DMS 273 (cell line): Measurements from ENCODE around the gene INTS15.
A peak's percentile ranks its signal among the peaks of the same experiment; 100 is the strongest.
"Not testable (repeated sequence)": the region's sequence is repeated elsewhere in the genome, so short reads cannot be mapped to it uniquely, and the experiment has no call there.

ENCODE experiments used
- DNase-seq: peaks from one replicate; lab custom pipeline; 2025; ENCODE audit not compliant: unreplicated experiment; lab: John Stamatoyannopoulos, UW

Gene INTS15

GRCh38 chr7:6616854-6617643, 27.2 kb downstream of the INTS15 start:
- no peak for DNase-seq

- DNase-seq = no peak
Observed at GRCh38 chr7:6618621-6619020, 28.8 kb downstream of the INTS15 start.

GRCh38 chr7:6619961-6620360, 30.1 kb downstream of the INTS15 start:
- DNase-seq = no peak

- peak; percentile 56 for DNase-seq
Observed at GRCh38 chr7:6621195-6622133, 31.6 kb downstream of the INTS15 start.

GRCh38 chr7:6622134-6622710, 32.4 kb downstream of the INTS15 start:
- DNase-seq = no peak

DNA sequence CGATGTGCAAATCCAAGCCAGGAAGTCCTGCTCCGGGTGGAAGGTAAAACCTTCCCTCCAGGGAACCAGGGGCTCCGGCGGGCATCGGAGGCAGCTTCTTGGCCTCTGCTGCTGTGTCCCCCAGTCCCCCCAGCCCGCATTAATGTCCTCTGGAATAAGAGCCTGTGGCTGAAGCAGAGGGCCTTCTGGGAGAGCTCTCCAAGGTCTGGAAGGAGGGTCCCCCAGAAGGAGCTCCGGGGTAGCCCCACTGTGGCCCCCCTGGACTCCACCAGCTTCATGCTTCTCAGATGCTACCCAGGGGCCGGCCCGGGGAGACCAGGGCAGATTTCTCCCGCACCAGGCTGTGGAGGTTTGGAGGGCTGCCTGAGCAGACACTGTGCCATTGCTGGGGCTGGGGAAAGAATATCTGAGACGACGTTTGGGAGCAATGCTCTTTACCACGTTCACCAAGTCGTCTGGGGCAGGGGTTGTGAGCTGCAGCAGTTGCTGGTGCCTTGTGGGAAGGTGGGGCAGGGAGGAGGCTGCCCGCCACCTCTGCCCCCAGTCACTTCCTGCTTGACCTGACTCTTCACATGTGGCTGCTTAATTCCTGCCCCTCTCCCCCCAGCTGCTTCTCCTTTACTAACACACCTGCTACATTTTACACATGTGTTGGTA, 33.9 kb downstream of the INTS15 start:
- no peak for DNase-seq

DNA sequence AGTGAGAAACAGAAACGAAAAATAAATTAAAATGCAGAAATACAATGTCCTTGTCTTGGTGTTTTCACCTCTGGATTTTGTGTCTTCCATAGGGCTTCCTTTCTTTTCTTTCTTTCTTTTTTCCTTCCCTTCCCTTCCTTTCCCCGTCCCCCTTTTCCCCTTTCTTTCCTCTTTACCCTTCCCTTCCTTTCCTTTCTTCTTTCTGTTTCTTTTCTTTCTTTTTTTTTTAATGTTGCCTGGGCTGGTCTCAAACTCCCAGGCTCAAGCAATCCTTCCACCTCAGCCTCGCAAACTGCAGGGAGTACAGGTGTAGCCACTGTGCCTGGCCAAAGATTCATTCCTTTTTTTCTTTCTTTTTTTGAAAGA, 34.4 kb downstream of the INTS15 start:
- DNase-seq = no peak

- DNase-seq = peak; percentile 89
Observed at GRCh38 chr7:6628045-6628444, 38.2 kb downstream of the INTS15 start.

DNA sequence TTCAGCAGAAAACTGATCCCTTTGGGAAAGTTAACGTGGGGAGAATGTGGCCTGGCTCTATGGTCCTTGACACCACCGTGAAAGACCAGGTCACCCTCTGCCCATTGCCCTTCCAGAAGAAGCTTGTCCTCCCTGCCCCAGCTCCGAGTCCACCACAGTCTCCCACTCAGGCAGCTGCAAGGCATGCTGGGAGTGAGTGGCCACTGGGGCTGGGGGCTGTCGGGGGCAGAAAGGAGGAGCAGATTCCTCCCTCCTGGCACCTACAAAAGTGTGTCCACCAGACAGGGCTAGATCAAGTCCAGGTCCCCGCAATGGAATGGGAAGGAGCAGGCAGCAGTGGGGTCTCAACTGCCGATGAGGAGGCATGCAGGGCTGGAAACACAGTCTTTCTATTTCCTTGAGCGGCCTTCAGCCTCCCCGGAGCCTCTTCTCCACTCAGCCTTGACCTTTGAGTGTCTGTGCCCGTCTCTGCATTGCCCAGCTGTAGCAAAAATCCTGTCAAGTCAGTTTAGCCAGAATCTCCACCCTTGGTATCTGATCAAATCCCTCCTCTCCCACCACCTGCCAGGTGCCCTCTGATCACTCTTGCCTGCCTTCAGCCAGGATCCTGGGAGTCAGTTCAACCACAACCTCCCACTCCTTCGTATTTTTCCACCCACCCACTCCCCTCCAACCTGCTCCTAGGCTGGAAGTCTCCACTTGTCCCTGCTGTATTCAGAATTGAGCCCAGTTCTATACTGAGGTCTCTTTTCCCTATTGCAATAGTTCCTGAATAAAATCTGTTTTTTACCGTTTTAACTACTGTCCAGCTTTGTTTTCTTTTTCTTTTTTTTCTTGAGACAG, 40.4 kb downstream of the INTS15 start:
- DNase-seq = no peak

- DNase-seq = no peak
Observed at GRCh38 chr7:6631605-6632004, 41.8 kb downstream of the INTS15 start.

DNA sequence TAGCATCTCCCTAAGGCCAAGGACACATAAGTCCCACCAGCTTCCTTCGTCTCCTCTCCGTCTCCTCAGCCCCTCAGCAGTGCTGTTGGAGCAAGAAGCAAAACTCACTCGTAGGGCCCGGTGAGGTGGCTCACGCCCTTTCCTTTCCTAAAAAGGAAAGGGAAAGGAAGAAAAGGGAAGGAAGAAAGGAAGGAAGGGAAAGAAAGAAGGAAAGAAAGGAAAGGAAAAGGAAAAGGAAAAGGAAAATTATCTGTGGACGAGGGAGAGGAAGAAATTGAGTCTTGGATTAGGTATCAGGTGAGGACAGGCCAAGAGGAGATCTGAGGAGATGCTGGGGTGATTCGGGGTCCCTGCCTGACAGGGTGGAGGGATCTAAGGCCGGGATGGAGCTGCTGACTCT, 44.2 kb downstream of the INTS15 start:
- DNase-seq = no peak

DNA sequence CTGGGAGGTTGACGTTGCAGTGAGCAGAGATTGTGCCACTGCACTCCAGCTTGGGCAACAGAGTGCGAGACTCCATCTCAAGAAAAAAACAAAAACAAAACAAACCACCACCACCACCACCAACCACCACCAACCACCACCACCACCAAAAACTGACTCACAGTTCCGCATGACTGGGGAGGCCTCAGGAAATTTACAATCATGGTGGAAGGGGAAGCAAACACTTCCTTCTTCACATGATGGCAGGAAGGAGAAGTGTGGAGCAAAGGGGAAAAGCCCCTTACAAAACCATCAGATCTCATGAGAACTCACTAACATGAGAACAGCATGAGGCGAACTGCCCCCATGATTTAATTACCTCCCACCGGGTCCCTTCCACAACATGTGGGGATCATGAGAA, 45.1 kb downstream of the INTS15 start:
- not testable (repeated sequence) for DNase-seq

GRCh38 chr7:6636741-6637543, 47.1 kb downstream of the INTS15 start, which contains the start of gene ZNF316:
Gene ZNF316, plus strand, starts transcription at chr7:6637318. Its CDS starts 5,092 bp downstream, at chr7:6642410.
- peak; percentile 61 for DNase-seq

- DNase-seq = peak; percentile 79
Observed at GRCh38 chr7:6637544-6638229, 47.9 kb downstream of the INTS15 start.

- DNase-seq = no peak
Observed at GRCh38 chr7:6639032-6639431, 49.2 kb downstream of the INTS15 start.

GRCh38 chr7:6639627-6640026, 49.8 kb downstream of the INTS15 start:
- no peak for DNase-seq

GRCh38 chr7:6640246-6640721, 50.5 kb downstream of the INTS15 start:
- DNase-seq = peak; percentile 37

GRCh38 chr7:6641305-6642035, 51.6 kb downstream of the INTS15 start:
- DNase-seq = no peak
